HCT116 (cell line): ENCODE data around the gene TXN.

Source experiments
- ATF3 ChIP-seq: IDR thresholded peaks from 2 replicates; pipeline ENCODE4 v1.6.1; 2012
- CBX3 ChIP-seq: IDR thresholded peaks from 2 replicates; pipeline ENCODE4 v1.6.1; 2012; ENCODE audit warnings: low read depth
- CEBPB ChIP-seq: IDR thresholded peaks from 2 replicates; pipeline ENCODE4 v1.6.1; 2012; ENCODE audit warnings: low read depth
- EGR1 ChIP-seq: IDR thresholded peaks from 2 replicates; pipeline ENCODE4 v1.6.1; 2012; ENCODE audit warnings: low read depth
- EZH2 ChIP-seq: fragments of 200-600 bp; sonication (generic); IDR thresholded peaks from 2 replicates; pipeline ENCODE4 v1.6.1; 2017; ENCODE audit warnings: antibody characterized with exemption, mixed run types
- EZH2phosphoT487 ChIP-seq: fragments of 200-600 bp; IDR thresholded peaks from 2 replicates; pipeline ENCODE4 v1.6.1; 2018; ENCODE audit warnings: antibody characterized with exemption, borderline replicate concordance
- JUND ChIP-seq: IDR thresholded peaks from 2 replicates; pipeline ENCODE4 v1.6.1; 2012
- POLR2A ChIP-seq: IDR thresholded peaks from 2 replicates; pipeline ENCODE4 v1.7.0; 2011; ENCODE audit warnings: borderline replicate concordance; ENCODE audit not compliant: insufficient read depth, insufficient read length; ENCODE audit errors: extremely low read depth
- POLR2AphosphoS5 ChIP-seq: IDR thresholded peaks from 2 replicates; pipeline ENCODE4 v1.6.1; 2011; ENCODE audit warnings: mild to moderate bottlenecking, low read depth, low read length, moderate library complexity
- SP1 ChIP-seq: IDR thresholded peaks from 2 replicates; pipeline ENCODE4 v1.6.1; 2012; ENCODE audit warnings: low read depth
- YY1 ChIP-seq: IDR thresholded peaks from 2 replicates; pipeline ENCODE4 v1.6.1; 2011; ENCODE audit warnings: low read length, low read depth, moderate library complexity, mild to moderate bottlenecking; ENCODE audit not compliant: insufficient replicate concordance; ENCODE audit errors: extremely low read depth
- TF ChIP-seq, protein P1 (sequence below), 3 experiments: fragments of 200-600 bp in 1 of 3; sonication (generic) in 1 of 3; IDR thresholded peaks in 2 of 3; conservative IDR thresholded peaks in 1 of 3; 2 replicates each; pipeline ENCODE4 v1.5.1; 2012 to 2017; ENCODE audit warnings: low read depth in 2 of 3, low read length in 2 of 3, antibody characterized with exemption in 1 of 3, borderline replicate concordance in 1 of 3, control low read depth in 1 of 3, mild to moderate bottlenecking in 1 of 3, mixed read lengths in 1 of 3, mixed run types in 1 of 3, moderate library complexity in 1 of 3; ENCODE audit not compliant: insufficient read depth in 1 of 3
- TF ChIP-seq, protein P2 (sequence below): IDR thresholded peaks from 2 replicates; pipeline ENCODE4 v1.6.1; 2012
- TF ChIP-seq, protein P3 (sequence below): IDR thresholded peaks from 2 replicates; pipeline ENCODE4 v1.6.1; 2012; ENCODE audit warnings: low read depth

DNA sequence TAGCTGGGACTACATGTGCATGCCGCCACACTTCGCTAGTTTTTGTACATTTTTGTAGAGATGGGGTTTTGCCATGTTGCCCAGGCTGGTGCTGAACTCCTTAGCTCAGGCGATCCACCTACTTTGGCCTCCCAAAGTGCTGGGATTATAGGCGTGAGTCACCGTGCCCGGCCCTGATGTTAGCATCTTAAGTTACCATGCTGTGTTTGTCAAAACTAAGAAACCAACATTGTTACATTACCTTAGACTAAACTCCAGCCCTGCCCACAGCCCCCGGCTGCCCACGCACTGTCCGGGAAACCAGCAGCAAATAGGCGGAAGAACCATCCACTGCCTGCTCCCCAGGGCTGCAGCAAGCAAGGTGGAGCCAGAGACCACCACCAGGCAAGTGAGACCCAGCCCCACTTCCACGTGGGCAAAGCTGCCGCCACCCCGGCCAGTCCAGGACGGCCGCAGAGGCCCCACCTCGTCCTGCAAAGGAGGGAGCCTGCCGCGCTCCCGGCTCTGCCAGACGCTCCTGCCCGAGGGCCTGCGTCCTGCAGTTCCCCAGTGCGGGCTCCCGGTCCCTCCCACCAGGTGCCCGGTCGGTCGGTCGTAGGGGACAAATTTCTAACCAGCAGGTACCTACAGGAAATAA, 35.7 kb upstream of the TXN start:
- TF ChIP-seq, protein P1, sequence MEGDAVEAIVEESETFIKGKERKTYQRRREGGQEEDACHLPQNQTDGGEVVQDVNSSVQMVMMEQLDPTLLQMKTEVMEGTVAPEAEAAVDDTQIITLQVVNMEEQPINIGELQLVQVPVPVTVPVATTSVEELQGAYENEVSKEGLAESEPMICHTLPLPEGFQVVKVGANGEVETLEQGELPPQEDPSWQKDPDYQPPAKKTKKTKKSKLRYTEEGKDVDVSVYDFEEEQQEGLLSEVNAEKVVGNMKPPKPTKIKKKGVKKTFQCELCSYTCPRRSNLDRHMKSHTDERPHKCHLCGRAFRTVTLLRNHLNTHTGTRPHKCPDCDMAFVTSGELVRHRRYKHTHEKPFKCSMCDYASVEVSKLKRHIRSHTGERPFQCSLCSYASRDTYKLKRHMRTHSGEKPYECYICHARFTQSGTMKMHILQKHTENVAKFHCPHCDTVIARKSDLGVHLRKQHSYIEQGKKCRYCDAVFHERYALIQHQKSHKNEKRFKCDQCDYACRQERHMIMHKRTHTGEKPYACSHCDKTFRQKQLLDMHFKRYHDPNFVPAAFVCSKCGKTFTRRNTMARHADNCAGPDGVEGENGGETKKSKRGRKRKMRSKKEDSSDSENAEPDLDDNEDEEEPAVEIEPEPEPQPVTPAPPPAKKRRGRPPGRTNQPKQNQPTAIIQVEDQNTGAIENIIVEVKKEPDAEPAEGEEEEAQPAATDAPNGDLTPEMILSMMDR (IDR thresholded peaks at IDR 0.05 in 2 of 3, conservative IDR thresholded peaks at IDR 0.05 in 1 of 3; ENCODE audit: borderline replicate concordance in 1 of 3, insufficient read depth in 1 of 3, low read depth in 2 of 3, low read length in 2 of 3): no peak
- TF ChIP-seq POLR2A: no peak
- no peak for TF ChIP-seq POLR2AphosphoS5
- no peak for TF ChIP-seq YY1
- TF ChIP-seq JUND: no peak
- no peak for TF ChIP-seq EZH2
- no peak for TF ChIP-seq ATF3
- TF ChIP-seq EZH2phosphoT487: no peak
- no peak for TF ChIP-seq EGR1
- no peak for TF ChIP-seq CEBPB
- TF ChIP-seq, protein P2, sequence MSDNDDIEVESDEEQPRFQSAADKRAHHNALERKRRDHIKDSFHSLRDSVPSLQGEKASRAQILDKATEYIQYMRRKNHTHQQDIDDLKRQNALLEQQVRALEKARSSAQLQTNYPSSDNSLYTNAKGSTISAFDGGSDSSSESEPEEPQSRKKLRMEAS: no peak
- no peak for TF ChIP-seq CBX3
- no peak for TF ChIP-seq SP1
- TF ChIP-seq, protein P3, sequence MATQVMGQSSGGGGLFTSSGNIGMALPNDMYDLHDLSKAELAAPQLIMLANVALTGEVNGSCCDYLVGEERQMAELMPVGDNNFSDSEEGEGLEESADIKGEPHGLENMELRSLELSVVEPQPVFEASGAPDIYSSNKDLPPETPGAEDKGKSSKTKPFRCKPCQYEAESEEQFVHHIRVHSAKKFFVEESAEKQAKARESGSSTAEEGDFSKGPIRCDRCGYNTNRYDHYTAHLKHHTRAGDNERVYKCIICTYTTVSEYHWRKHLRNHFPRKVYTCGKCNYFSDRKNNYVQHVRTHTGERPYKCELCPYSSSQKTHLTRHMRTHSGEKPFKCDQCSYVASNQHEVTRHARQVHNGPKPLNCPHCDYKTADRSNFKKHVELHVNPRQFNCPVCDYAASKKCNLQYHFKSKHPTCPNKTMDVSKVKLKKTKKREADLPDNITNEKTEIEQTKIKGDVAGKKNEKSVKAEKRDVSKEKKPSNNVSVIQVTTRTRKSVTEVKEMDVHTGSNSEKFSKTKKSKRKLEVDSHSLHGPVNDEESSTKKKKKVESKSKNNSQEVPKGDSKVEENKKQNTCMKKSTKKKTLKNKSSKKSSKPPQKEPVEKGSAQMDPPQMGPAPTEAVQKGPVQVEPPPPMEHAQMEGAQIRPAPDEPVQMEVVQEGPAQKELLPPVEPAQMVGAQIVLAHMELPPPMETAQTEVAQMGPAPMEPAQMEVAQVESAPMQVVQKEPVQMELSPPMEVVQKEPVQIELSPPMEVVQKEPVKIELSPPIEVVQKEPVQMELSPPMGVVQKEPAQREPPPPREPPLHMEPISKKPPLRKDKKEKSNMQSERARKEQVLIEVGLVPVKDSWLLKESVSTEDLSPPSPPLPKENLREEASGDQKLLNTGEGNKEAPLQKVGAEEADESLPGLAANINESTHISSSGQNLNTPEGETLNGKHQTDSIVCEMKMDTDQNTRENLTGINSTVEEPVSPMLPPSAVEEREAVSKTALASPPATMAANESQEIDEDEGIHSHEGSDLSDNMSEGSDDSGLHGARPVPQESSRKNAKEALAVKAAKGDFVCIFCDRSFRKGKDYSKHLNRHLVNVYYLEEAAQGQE: no peak
